ENCODE measurements around the gene KCNG4.

- no peak for TF ChIP-seq POLR2A (IDR thresholded peaks at IDR 0.05)
- TF ChIP-seq, protein P1, sequence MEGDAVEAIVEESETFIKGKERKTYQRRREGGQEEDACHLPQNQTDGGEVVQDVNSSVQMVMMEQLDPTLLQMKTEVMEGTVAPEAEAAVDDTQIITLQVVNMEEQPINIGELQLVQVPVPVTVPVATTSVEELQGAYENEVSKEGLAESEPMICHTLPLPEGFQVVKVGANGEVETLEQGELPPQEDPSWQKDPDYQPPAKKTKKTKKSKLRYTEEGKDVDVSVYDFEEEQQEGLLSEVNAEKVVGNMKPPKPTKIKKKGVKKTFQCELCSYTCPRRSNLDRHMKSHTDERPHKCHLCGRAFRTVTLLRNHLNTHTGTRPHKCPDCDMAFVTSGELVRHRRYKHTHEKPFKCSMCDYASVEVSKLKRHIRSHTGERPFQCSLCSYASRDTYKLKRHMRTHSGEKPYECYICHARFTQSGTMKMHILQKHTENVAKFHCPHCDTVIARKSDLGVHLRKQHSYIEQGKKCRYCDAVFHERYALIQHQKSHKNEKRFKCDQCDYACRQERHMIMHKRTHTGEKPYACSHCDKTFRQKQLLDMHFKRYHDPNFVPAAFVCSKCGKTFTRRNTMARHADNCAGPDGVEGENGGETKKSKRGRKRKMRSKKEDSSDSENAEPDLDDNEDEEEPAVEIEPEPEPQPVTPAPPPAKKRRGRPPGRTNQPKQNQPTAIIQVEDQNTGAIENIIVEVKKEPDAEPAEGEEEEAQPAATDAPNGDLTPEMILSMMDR (IDR thresholded peaks at IDR 0.05), result no peak
Observed at GRCh38 chr16:84205976-84206691, 33.7 kb downstream of the KCNG4 start.
